ENCODE results near the gene CASK. TPM values are rescaled to one million over a fixed set of nuclear protein-coding genes. Genes with fewer than 3 reads are reported as not detected.

CASK gene
- total RNA-seq, 2 experiments from 2014 or later = 39.9 to 44.6 TPM

DNA sequence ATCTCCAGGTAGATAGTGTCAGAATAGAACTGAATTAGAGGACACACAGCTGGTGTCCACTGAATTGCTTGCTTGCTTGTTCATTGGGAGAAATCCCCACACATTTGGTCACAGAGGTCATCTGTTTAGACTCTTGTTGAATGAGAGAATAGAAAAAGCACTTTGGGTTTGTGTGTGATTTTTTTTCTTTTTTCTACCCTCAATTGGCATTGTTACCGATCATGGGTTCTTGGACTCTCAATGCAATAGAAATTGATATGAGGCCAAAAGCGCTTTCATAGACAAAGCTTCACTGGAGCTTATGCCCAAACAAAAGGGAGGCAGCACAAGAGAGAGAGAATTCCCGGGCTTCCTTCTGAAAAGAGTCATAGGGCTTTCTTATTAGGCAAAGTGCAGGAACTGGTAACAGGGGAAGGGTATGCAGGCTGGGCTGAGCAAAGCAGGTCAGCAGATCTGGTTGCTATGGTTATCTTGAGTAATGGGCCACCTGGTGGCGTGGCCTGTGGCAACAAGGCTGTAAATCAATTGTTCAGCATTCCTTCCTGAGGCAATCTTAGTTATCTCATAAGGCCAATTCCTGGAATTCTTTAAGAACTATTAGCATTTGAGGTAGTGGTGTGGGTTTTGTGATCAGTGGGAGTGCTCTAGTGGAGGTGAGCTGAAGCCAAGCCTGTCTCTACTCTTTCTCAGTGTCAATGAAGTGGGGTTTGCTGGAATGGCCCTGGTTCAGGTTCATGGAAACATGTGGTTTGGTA is 204.7 kb downstream of the CASK start:
- TF ChIP-seq, protein P1, sequence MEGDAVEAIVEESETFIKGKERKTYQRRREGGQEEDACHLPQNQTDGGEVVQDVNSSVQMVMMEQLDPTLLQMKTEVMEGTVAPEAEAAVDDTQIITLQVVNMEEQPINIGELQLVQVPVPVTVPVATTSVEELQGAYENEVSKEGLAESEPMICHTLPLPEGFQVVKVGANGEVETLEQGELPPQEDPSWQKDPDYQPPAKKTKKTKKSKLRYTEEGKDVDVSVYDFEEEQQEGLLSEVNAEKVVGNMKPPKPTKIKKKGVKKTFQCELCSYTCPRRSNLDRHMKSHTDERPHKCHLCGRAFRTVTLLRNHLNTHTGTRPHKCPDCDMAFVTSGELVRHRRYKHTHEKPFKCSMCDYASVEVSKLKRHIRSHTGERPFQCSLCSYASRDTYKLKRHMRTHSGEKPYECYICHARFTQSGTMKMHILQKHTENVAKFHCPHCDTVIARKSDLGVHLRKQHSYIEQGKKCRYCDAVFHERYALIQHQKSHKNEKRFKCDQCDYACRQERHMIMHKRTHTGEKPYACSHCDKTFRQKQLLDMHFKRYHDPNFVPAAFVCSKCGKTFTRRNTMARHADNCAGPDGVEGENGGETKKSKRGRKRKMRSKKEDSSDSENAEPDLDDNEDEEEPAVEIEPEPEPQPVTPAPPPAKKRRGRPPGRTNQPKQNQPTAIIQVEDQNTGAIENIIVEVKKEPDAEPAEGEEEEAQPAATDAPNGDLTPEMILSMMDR (IDR thresholded peaks at IDR 0.05) = no peak
- H3K4me3 ChIP-seq (ENCODE audit: low read length) = no peak overlapping the region
- Mint-ChIP-seq H3K36me3 (ENCODE audit: low read depth) (peaks cover 69% of the 10 kb centered on the region), H3K27me3 (no peaks in the 10 kb centered on the region), H3K9me3 (no peaks in the 10 kb centered on the region), H3K4me1 (ENCODE audit: low read depth) (peaks cover 31% of the 10 kb centered on the region), H3K4me3 (no peak overlapping the region), H3K27ac (no peak overlapping the region)
- intact Hi-C loops (cut with DNase I, micrococcal nuclease) = no loop called here
- H3K4me1 ChIP-seq (ENCODE audit: insufficient read depth, low read length) = peaks cover 33% of the 10 kb centered on the region
- CTCF ChIA-PET = no interaction called here
- H3K27me3 ChIP-seq (ENCODE audit: control insufficient read depth in 1 of 2, insufficient read depth in 2 of 2, low read length in 2 of 2) = no peaks in the 10 kb centered on the region
- peaks cover 8 to 27% of the 10 kb centered on the region in 2 experiments for H3K9me3 ChIP-seq (ENCODE audit: control insufficient read depth in 1 of 2, insufficient read depth in 1 of 2, low read length in 2 of 2)
- no peak for DNase-seq
- no peak overlapping the region for H3K27ac ChIP-seq (ENCODE audit: low read depth in 1 of 2, low read length in 2 of 2)
- H3K36me3 ChIP-seq (ENCODE audit: insufficient read depth, low read length) = peaks cover 3% of the 10 kb centered on the region
- POLR2A ChIA-PET = no interaction called here
- no peak for ATAC-seq (ENCODE audit: poor library complexity)

DNA sequence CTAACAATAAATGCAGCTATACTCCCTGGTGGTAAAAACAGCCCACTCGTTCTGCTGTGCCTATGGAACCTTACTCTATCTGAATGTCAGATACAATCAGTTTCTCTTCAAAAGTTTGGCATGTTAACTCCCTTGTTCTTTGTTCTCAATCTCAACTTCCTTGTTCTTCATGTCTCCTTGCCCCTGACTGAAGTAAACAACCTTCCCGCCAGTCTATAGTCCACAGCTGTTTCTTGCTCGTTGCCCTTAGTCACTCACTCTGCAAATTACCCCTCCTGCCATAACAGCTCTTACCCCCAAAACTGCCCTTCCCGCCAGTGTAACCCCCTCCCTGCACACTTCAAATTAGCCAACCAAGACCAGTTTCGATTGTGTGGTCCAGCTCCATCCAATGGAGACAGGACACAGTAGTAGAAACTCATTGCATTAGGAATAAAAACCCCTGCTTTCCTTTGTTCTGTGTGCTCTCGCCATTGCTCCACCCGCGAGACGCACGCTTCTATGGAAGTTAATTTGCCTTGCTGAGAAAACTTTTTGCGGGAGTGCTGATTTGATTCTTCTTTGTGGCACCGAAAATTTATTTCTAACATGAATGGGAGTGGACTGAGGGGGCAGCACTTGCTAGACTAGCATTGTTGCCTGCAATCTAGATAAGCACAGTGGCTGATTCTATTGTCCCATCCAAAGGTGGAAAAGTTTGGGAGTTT is 206.4 kb downstream of the CASK start:
- intact Hi-C loops (cut with DNase I, micrococcal nuclease) = no loop called here
- ChIA-PET CTCF (no interaction called here), POLR2A (no interaction called here)
- Histone ChIP-seq H3K4me3 (ENCODE audit: low read length) (no peak overlapping the region), H3K9me3 (ENCODE audit: control insufficient read depth in 1 of 2, insufficient read depth in 1 of 2, low read length in 2 of 2) (peaks cover 8 to 27% of the 10 kb centered on the region in 2 experiments), H3K27ac (ENCODE audit: low read depth in 1 of 2, low read length in 2 of 2) (no peak overlapping the region), H3K36me3 (ENCODE audit: insufficient read depth, low read length) (peaks cover 3% of the 10 kb centered on the region), H3K27me3 (ENCODE audit: control insufficient read depth in 1 of 2, insufficient read depth in 2 of 2, low read length in 2 of 2) (no peaks in the 10 kb centered on the region), H3K4me1 (ENCODE audit: insufficient read depth, low read length) (peaks cover 27% of the 10 kb centered on the region)
- Mint-ChIP-seq H3K27me3 (no peaks in the 10 kb centered on the region), H3K27ac (no peak overlapping the region), H3K4me3 (no peak overlapping the region), H3K36me3 (ENCODE audit: low read depth) (peaks cover 66% of the 10 kb centered on the region), H3K4me1 (ENCODE audit: low read depth) (peaks cover 27% of the 10 kb centered on the region), H3K9me3 (no peaks in the 10 kb centered on the region)
- DNase-seq (no peak), ATAC-seq (ENCODE audit: poor library complexity) (no peak)
- TF ChIP-seq, protein P1 (IDR thresholded peaks at IDR 0.05) = no peak

DNA sequence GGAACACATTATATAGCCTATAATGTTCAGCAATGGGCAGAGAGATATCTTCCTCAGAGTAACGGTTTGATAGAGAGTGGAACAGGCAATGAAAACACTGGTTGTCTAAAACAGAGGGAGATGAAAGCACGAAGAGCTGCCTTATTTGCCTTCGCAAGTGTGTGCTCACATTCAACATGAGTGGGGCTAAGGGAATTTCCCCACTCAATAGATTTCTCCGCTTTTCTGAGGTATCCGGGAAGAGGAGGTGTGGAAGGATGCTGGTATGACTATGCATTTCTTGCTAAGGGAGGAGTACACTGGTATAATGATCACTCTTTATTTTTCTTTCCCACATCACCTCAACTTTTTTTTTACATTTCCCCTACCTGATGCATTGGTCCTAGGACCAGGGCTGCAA is 207.1 kb downstream of the CASK start:
- H3K4me3 ChIP-seq (ENCODE audit: low read length) = no peak overlapping the region
- peaks cover 3% of the 10 kb centered on the region for H3K36me3 ChIP-seq (ENCODE audit: insufficient read depth, low read length)
- H3K4me1 ChIP-seq (ENCODE audit: insufficient read depth, low read length) = peaks cover 27% of the 10 kb centered on the region
- H3K27ac Mint-ChIP-seq = no peak overlapping the region
- H3K9me3 ChIP-seq (ENCODE audit: control insufficient read depth in 1 of 2, insufficient read depth in 1 of 2, low read length in 2 of 2) = peaks cover 8 to 27% of the 10 kb centered on the region in 2 experiments
- no peak overlapping the region for H3K27ac ChIP-seq (ENCODE audit: low read depth in 1 of 2, low read length in 2 of 2)
- no peaks in the 10 kb centered on the region for H3K9me3 Mint-ChIP-seq
- TF ChIP-seq, protein P1 (IDR thresholded peaks at IDR 0.05) = no peak
- ChIA-PET POLR2A (no interaction called here), CTCF (no interaction called here)
- DNase-seq (no peak), ATAC-seq (ENCODE audit: poor library complexity) (no peak)
- H3K27me3 ChIP-seq (ENCODE audit: control insufficient read depth in 1 of 2, insufficient read depth in 2 of 2, low read length in 2 of 2) = no peaks in the 10 kb centered on the region
- peaks cover 22% of the 10 kb centered on the region for H3K4me1 Mint-ChIP-seq (ENCODE audit: low read depth)
- H3K36me3 Mint-ChIP-seq (ENCODE audit: low read depth) = peaks cover 60% of the 10 kb centered on the region
- no peak overlapping the region for H3K4me3 Mint-ChIP-seq
- intact Hi-C loops (cut with DNase I, micrococcal nuclease) = no loop called here
- H3K27me3 Mint-ChIP-seq = no peaks in the 10 kb centered on the region
